Endothelial cell of umbilical vein (primary cell): ENCODE data around the gene ASTN1.

ENCODE experiments used
- CTCF ChIP-seq, 2 donors: IDR thresholded peaks; 1 replicate in 1 of 2; 2 replicates in 1 of 2; pipeline ENCODE4 v1.5.1; 2011; ENCODE audit warnings: low read length in 2 of 2, mild to moderate bottlenecking in 2 of 2, moderate library complexity in 2 of 2, control low read depth in 1 of 2, inconsistent platforms in 1 of 2, low read depth in 1 of 2; ENCODE audit not compliant: insufficient read depth in 1 of 2; ENCODE audit errors: extremely low read depth in 1 of 2
- EZH2 ChIP-seq: IDR thresholded peaks from 2 replicates; pipeline ENCODE4 v1.6.1; 2012; ENCODE audit warnings: borderline replicate concordance, low read depth, mild to moderate bottlenecking, moderate library complexity, low read length, inconsistent platforms; ENCODE audit not compliant: severe bottlenecking
- MAX ChIP-seq: IDR thresholded peaks from 2 replicates; pipeline ENCODE4 v1.6.1; 2011; ENCODE audit not compliant: insufficient read depth, insufficient read length
- POLR2A ChIP-seq: IDR thresholded peaks from 2 replicates; pipeline ENCODE4 v1.6.1; 2012; ENCODE audit warnings: low read depth, mild to moderate bottlenecking, control low read depth, low read length

- TF ChIP-seq POLR2A (no peak), CTCF (IDR thresholded peaks at IDR 0.05; ENCODE audit: extremely low read depth in 1 of 2, insufficient read depth in 1 of 2, low read depth in 1 of 2, low read length in 2 of 2) (no peak), EZH2 (no peak), MAX (no peak)
Measured at GRCh38 chr1:176843352-176844297, 320.9 kb downstream of the ASTN1 start.
